DOHH2 (cell line): ENCODE data around the gene GPD2.

Source experiments
- H3F3A ChIP-seq: fragments of 200-600 bp; sonication (generic), shearing (Covaris generic); 2 replicates; pipeline ENCODE4 v1.6.0; 2016; ENCODE audit warnings: antibody characterized with exemption, mild to moderate bottlenecking; ENCODE audit not compliant: control insufficient read depth, insufficient read depth
- H3K27ac ChIP-seq: fragments of 200-600 bp; sonication (generic); 2 replicates; pipeline ENCODE4 v1.5.1; 2014; ENCODE audit warnings: low read depth, mild to moderate bottlenecking, low read length, moderate library complexity
- H3K27me3 ChIP-seq: fragments of 200-600 bp; sonication (generic); 2 replicates; pipeline ENCODE4 v1.6.1; 2014; ENCODE audit warnings: mild to moderate bottlenecking, low read length, mixed read lengths; ENCODE audit not compliant: control insufficient read depth
- H3K36me3 ChIP-seq: fragments of 200-600 bp; sonication (generic); 2 replicates; pipeline ENCODE4 v1.6.1; 2014; ENCODE audit warnings: mild to moderate bottlenecking, low read length, moderate library complexity, mixed read lengths; ENCODE audit not compliant: control insufficient read depth
- H3K4me1 ChIP-seq: fragments of 200-600 bp; sonication (generic); 2 replicates; pipeline ENCODE4 v1.6.1; 2014; ENCODE audit warnings: mild to moderate bottlenecking, low read length, mixed read lengths; ENCODE audit not compliant: control insufficient read depth
- H3K4me2 ChIP-seq: fragments of 200-600 bp; sonication (generic); 2 replicates; pipeline ENCODE4 v1.6.0; 2014; ENCODE audit warnings: mild to moderate bottlenecking, low read length, moderate library complexity
- H3K4me3 ChIP-seq: fragments of 200-600 bp; sonication (generic); 2 replicates; pipeline ENCODE4 v1.5.1; 2014; ENCODE audit warnings: mild to moderate bottlenecking, low read length, mixed read lengths
- H3K79me2 ChIP-seq: fragments of 200-600 bp; sonication (generic); 2 replicates; pipeline ENCODE4 v1.6.1; 2014; ENCODE audit warnings: mild to moderate bottlenecking, low read length, mixed read lengths; ENCODE audit not compliant: control insufficient read depth
- H3K9me2 ChIP-seq: fragments of 200-600 bp; sonication (generic); replicated peaks from 2 replicates; pipeline ENCODE4 v1.6.1; 2014; ENCODE audit warnings: mild to moderate bottlenecking, low read length, mixed read lengths; ENCODE audit not compliant: control insufficient read depth
- H3K9me3 ChIP-seq: fragments of 200-600 bp; sonication (generic); 2 replicates; pipeline ENCODE4 v1.6.1; 2014; ENCODE audit warnings: antibody characterized with exemption, low read length, mixed read lengths; ENCODE audit not compliant: control insufficient read depth, insufficient read depth
- H4K20me1 ChIP-seq: fragments of 200-600 bp; sonication (generic); 2 replicates; pipeline ENCODE4 v1.6.0; 2014; ENCODE audit warnings: low read depth, mild to moderate bottlenecking, antibody characterized with exemption, low read length, moderate library complexity; ENCODE audit not compliant: control insufficient read depth, insufficient read depth
- CTCF ChIP-seq: fragments of 200-600 bp; sonication (generic); IDR thresholded peaks from one replicate; pipeline ENCODE4 v1.5.1; 2014; ENCODE audit warnings: antibody characterized with exemption, mild to moderate bottlenecking, low read depth, low read length; ENCODE audit not compliant: poor library complexity, severe bottlenecking
- EZH2phosphoT487 ChIP-seq: fragments of 200-600 bp; sonication (generic); IDR thresholded peaks from 2 replicates; pipeline ENCODE4 v1.6.1; 2017; ENCODE audit warnings: borderline replicate concordance, mild to moderate bottlenecking, antibody characterized with exemption, low read length, moderate library complexity, mixed read lengths

The GPD2 gene

DNA sequence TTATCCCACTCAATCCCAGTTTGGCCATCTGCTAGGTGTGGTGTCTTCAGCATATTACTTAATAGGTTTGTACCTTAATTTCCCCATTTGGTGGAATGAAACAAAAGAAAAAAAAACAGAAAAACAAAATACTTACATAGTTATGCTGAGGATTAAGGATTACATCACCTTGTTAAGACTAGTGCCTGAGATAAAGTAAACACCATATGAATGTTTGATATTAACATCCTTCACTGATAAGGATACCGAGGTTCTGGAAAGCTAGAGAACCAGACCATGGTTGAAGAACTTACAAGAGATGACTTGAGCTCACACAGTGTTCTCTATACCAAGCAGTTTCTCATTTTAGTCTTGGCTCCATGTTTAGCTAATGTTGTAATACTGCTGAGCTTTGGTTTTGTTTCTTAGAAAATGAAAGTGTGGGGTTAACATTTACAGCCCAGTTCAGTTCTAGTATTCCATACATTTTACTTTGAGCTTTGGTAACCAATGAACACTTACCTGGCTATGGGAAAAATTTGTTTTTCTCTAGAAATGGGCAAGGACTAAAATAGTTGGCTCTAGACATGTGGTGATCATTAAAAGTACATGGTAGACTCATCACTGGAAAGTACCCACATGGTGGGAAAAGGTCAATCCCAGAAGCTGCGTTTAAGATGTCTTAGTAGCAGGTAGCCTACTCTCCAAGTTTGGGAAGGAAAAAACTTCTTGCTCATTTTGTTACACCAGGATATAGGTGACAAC lies 5.8 kb upstream of the GPD2 start:
- Histone ChIP-seq H4K20me1 (no peaks in the 10 kb centered on the region), H3K36me3 (no peaks in the 10 kb centered on the region), H3F3A (peaks cover 6% of the 10 kb centered on the region), H3K27me3 (no peaks in the 10 kb centered on the region), H3K9me3 (no peaks in the 10 kb centered on the region), H3K4me1 (peaks cover 23% of the 10 kb centered on the region), H3K9me2 (no peaks in the 10 kb centered on the region), H3K4me3 (no peak overlapping the region), H3K27ac (no peak overlapping the region), H3K4me2 (no peak overlapping the region), H3K79me2 (no peaks in the 10 kb centered on the region)
- TF ChIP-seq CTCF (no peak), EZH2phosphoT487 (no peak)

DNA sequence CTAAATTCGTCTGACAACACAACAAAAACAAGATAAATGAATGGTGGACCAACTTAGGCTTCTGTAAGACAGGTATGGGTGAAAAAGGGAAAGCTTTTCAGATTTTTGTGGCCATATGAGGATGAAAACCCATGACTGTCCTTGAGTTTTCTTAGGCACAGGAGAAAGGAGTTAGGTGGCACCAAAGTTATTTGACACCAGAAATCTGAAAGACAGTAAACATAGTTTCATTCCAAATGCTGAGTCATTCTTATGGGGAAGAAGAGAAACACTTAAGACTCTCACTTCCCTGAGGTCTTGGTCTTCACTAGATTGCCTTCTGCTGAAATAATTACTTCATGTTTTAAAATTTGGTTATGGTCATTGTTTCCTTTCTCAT lies 5.2 kb upstream of the GPD2 start:
- Histone ChIP-seq H3F3A (peaks cover 6% of the 10 kb centered on the region), H4K20me1 (no peaks in the 10 kb centered on the region), H3K79me2 (no peaks in the 10 kb centered on the region), H3K27me3 (no peaks in the 10 kb centered on the region), H3K4me2 (no peak overlapping the region), H3K36me3 (no peaks in the 10 kb centered on the region), H3K27ac (no peak overlapping the region), H3K4me3 (no peak overlapping the region), H3K9me2 (no peaks in the 10 kb centered on the region), H3K4me1 (peaks cover 28% of the 10 kb centered on the region), H3K9me3 (no peaks in the 10 kb centered on the region)
- no peak for TF ChIP-seq CTCF
- TF ChIP-seq EZH2phosphoT487: no peak

DNA sequence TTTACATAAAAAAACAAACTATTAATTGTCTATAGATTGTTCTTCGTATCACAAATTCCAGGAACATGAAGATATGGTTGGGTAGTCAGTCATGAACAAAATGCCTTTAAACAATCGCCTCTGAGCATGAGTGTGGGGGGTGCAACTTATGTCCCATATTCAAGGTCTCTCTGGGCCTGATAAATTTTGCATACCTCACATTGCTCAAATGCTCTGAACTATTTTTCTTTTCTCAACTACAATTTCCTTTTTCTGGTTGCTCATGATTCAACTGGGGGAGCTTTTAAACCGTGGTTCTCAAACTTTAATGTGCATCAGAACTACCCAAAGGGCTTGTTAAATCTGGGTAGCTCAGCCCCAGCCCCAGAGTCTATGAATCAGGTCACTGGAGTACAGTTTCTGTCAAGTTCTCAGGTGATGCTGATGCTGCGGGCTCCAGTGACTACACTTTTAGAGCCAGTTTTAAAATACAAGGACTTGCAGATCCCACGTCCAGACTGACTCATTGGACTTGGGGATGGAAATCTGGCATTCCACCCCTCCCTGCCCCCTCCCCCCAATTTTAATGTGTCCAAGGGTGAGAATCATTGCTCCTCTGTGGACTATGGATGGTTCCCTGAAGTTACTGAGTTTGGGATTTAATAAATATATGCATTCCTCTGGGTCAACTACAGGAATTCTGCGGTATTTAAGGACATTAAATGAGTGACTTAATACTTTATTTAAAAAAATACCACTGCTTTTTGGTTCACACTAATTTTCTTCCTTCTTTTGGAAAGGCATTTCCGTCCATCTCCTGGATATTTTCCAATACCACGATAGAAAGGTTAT lies 1.5 kb upstream of the GPD2 start:
- Histone ChIP-seq H3K9me2 (no peaks in the 10 kb centered on the region), H3F3A (peaks cover 6% of the 10 kb centered on the region), H3K36me3 (no peaks in the 10 kb centered on the region), H3K4me2 (no peak overlapping the region), H3K27me3 (no peaks in the 10 kb centered on the region), H4K20me1 (no peaks in the 10 kb centered on the region), H3K9me3 (no peaks in the 10 kb centered on the region), H3K4me3 (no peak overlapping the region), H3K4me1 (peaks cover 44% of the 10 kb centered on the region), H3K79me2 (peaks cover 24% of the 10 kb centered on the region), H3K27ac (no peak overlapping the region)
- no peak for TF ChIP-seq EZH2phosphoT487
- TF ChIP-seq CTCF: no peak
